Ishikawa (cell line): Measurements from ENCODE around the gene ABCA9.

ENCODE experiments used
- CEBPB ChIP-seq: IDR thresholded peaks from 2 replicates; pipeline ENCODE4 v1.6.1; 2012
- CREB1 ChIP-seq: IDR thresholded peaks from 2 replicates; pipeline ENCODE4 v1.6.1; 2012; ENCODE audit warnings: low read depth
- EGR1 ChIP-seq: IDR thresholded peaks from 2 replicates; pipeline ENCODE4 v1.6.1; 2012
- RAD21 ChIP-seq: IDR thresholded peaks from 2 replicates; pipeline ENCODE4 v1.6.1; 2012; ENCODE audit warnings: low read depth
- TAF1 ChIP-seq: IDR thresholded peaks from 2 replicates; pipeline ENCODE4 v1.6.1; 2012; ENCODE audit warnings: low read depth, mild to moderate bottlenecking
- TF ChIP-seq, protein P1 (sequence below): IDR thresholded peaks from 2 replicates; pipeline ENCODE4 v1.6.1; 2012; ENCODE audit warnings: low read depth, mild to moderate bottlenecking
- TF ChIP-seq, protein P2 (sequence below): IDR thresholded peaks from 2 replicates; pipeline ENCODE4 v1.6.1; 2012

DNA sequence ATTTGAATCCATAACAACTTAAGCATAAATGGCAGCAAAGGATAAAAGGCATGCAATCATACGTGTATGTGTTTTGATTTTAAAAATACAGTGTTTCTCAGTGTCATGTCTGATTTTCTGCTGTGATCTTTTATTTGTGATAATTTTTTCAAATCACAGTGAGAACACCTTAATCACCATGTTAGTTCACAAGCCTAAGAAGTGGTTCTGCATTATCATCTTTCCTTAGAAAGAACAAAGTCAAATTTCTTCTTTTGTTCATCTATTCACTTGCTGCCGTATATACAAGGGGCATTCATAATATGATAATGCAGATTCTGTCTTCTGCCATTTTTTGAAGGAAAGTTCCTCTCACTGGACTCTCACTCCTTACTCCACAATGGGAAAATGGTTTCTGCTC, 33.3 kb upstream of the ABCA9 start:
- TF ChIP-seq, protein P1, sequence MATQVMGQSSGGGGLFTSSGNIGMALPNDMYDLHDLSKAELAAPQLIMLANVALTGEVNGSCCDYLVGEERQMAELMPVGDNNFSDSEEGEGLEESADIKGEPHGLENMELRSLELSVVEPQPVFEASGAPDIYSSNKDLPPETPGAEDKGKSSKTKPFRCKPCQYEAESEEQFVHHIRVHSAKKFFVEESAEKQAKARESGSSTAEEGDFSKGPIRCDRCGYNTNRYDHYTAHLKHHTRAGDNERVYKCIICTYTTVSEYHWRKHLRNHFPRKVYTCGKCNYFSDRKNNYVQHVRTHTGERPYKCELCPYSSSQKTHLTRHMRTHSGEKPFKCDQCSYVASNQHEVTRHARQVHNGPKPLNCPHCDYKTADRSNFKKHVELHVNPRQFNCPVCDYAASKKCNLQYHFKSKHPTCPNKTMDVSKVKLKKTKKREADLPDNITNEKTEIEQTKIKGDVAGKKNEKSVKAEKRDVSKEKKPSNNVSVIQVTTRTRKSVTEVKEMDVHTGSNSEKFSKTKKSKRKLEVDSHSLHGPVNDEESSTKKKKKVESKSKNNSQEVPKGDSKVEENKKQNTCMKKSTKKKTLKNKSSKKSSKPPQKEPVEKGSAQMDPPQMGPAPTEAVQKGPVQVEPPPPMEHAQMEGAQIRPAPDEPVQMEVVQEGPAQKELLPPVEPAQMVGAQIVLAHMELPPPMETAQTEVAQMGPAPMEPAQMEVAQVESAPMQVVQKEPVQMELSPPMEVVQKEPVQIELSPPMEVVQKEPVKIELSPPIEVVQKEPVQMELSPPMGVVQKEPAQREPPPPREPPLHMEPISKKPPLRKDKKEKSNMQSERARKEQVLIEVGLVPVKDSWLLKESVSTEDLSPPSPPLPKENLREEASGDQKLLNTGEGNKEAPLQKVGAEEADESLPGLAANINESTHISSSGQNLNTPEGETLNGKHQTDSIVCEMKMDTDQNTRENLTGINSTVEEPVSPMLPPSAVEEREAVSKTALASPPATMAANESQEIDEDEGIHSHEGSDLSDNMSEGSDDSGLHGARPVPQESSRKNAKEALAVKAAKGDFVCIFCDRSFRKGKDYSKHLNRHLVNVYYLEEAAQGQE = no peak
- no peak for TF ChIP-seq EGR1
- TF ChIP-seq CREB1 = no peak
- no peak for TF ChIP-seq CEBPB
- no peak for TF ChIP-seq TAF1
- no peak for TF ChIP-seq RAD21
- TF ChIP-seq, protein P2, sequence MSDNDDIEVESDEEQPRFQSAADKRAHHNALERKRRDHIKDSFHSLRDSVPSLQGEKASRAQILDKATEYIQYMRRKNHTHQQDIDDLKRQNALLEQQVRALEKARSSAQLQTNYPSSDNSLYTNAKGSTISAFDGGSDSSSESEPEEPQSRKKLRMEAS = no peak
